Measurements from ENCODE around the gene CADPS2. TPM values are rescaled to one million over a fixed set of nuclear protein-coding genes. Genes with fewer than 3 reads are reported as not detected.

CADPS2 gene
- total and polyA plus RNA-seq, 9 donors = 4.4 to 11.3 (median 7.4) TPM

GRCh38 chr7:122485856-122486255 lies 400.4 kb downstream of the CADPS2 start:
- no peaks in the 10 kb centered on the region for H3K4me1 ChIP-seq (ENCODE audit: control insufficient read depth, insufficient read depth, low read length)
- no peaks in the 10 kb centered on the region for H3K27me3 ChIP-seq (ENCODE audit: control insufficient read depth, insufficient read depth, low read length)
- no peak for DNase-seq
- H3K4me3 ChIP-seq (ENCODE audit: low read length) = no peak overlapping the region
- no peaks in the 10 kb centered on the region for H3K36me3 ChIP-seq (ENCODE audit: control insufficient read depth, insufficient read depth, low read length)
- no peak overlapping the region for H3K27ac ChIP-seq (ENCODE audit: low read length)
- no peaks in the 10 kb centered on the region for H3K9me3 ChIP-seq (replicated peaks; ENCODE audit: control insufficient read depth, low read depth, low read length)

- Histone ChIP-seq H3K9me3 (replicated peaks; ENCODE audit: control insufficient read depth, low read depth, low read length) (no peaks in the 10 kb centered on the region), H3K27me3 (ENCODE audit: control insufficient read depth, insufficient read depth, low read length) (no peaks in the 10 kb centered on the region), H3K36me3 (ENCODE audit: control insufficient read depth, insufficient read depth, low read length) (no peaks in the 10 kb centered on the region), H3K4me1 (ENCODE audit: control insufficient read depth, insufficient read depth, low read length) (no peaks in the 10 kb centered on the region), H3K4me3 (ENCODE audit: low read length) (no peak overlapping the region), H3K27ac (ENCODE audit: low read length) (no peak overlapping the region)
- 75% methylated on average over 2 of the region's 4 CpGs for WGBS (ENCODE audit: insufficient coverage)
- DNase-seq = no peak
These were observed 404.0 kb downstream of the CADPS2 start for GRCh38 chr7:122482212-122482611.

GRCh38 chr7:122470859-122471258 lies 415.4 kb downstream of the CADPS2 start:
- no peak for DNase-seq
- H3K4me1 ChIP-seq (ENCODE audit: control insufficient read depth, insufficient read depth, low read length) = no peaks in the 10 kb centered on the region
- no CpG with 5 or more reads among the region's 3 CpGs for WGBS (ENCODE audit: insufficient coverage)

GRCh38 chr7:122468945-122469344 lies 417.3 kb downstream of the CADPS2 start:
- Histone ChIP-seq H3K9me3 (replicated peaks; ENCODE audit: control insufficient read depth, low read depth, low read length) (no peaks in the 10 kb centered on the region), H3K4me3 (ENCODE audit: low read length) (no peak overlapping the region), H3K27ac (ENCODE audit: low read length) (no peak overlapping the region), H3K27me3 (ENCODE audit: control insufficient read depth, insufficient read depth, low read length) (no peaks in the 10 kb centered on the region), H3K36me3 (ENCODE audit: control insufficient read depth, insufficient read depth, low read length) (no peaks in the 10 kb centered on the region), H3K4me1 (ENCODE audit: control insufficient read depth, insufficient read depth, low read length) (no peaks in the 10 kb centered on the region)
- WGBS (ENCODE audit: insufficient coverage) = no CpG with 5 or more reads among the region's 2 CpGs
- no peak for DNase-seq

More at GRCh38 chr7:122470859-122471258, 415.4 kb downstream of the CADPS2 start:
- no peaks in the 10 kb centered on the region for H3K36me3 ChIP-seq (ENCODE audit: control insufficient read depth, insufficient read depth, low read length)
- H3K4me3 ChIP-seq (ENCODE audit: low read length) = no peak overlapping the region
- H3K27ac ChIP-seq (ENCODE audit: low read length) = no peak overlapping the region
- H3K27me3 ChIP-seq (ENCODE audit: control insufficient read depth, insufficient read depth, low read length) = no peaks in the 10 kb centered on the region
- H3K9me3 ChIP-seq (replicated peaks; ENCODE audit: control insufficient read depth, low read depth, low read length) = no peaks in the 10 kb centered on the region

- H3K9me3 ChIP-seq (replicated peaks; ENCODE audit: control insufficient read depth, low read depth, low read length) = no peaks in the 10 kb centered on the region
- H3K27ac ChIP-seq (ENCODE audit: low read length) = no peak overlapping the region
- H3K36me3 ChIP-seq (ENCODE audit: control insufficient read depth, insufficient read depth, low read length) = no peaks in the 10 kb centered on the region
- no peak overlapping the region for H3K4me3 ChIP-seq (ENCODE audit: low read length)
- H3K27me3 ChIP-seq (ENCODE audit: control insufficient read depth, insufficient read depth, low read length) = no peaks in the 10 kb centered on the region
- WGBS (ENCODE audit: insufficient coverage) = no CpG with 5 or more reads among the region's 4 CpGs
- no peak for DNase-seq
- H3K4me1 ChIP-seq (ENCODE audit: control insufficient read depth, insufficient read depth, low read length) = no peaks in the 10 kb centered on the region
These were observed 418.4 kb downstream of the CADPS2 start for GRCh38 chr7:122467661-122468449.

GRCh38 chr7:122465296-122465695 lies 421.0 kb downstream of the CADPS2 start:
- H3K9me3 ChIP-seq (replicated peaks; ENCODE audit: control insufficient read depth, low read depth, low read length) = no peaks in the 10 kb centered on the region
- no peak for DNase-seq
- no peaks in the 10 kb centered on the region for H3K4me1 ChIP-seq (ENCODE audit: control insufficient read depth, insufficient read depth, low read length)
- 76% methylated on average over 3 of the region's 7 CpGs for WGBS (ENCODE audit: insufficient coverage)
- H3K36me3 ChIP-seq (ENCODE audit: control insufficient read depth, insufficient read depth, low read length) = no peaks in the 10 kb centered on the region
- no peaks in the 10 kb centered on the region for H3K27me3 ChIP-seq (ENCODE audit: control insufficient read depth, insufficient read depth, low read length)
- no peak overlapping the region for H3K4me3 ChIP-seq (ENCODE audit: low read length)
- H3K27ac ChIP-seq (ENCODE audit: low read length) = no peak overlapping the region

GRCh38 chr7:122463631-122464030 lies 422.6 kb downstream of the CADPS2 start:
- Histone ChIP-seq H3K9me3 (replicated peaks; ENCODE audit: control insufficient read depth, low read depth, low read length) (no peaks in the 10 kb centered on the region), H3K4me3 (ENCODE audit: low read length) (no peak overlapping the region), H3K27me3 (ENCODE audit: control insufficient read depth, insufficient read depth, low read length) (no peaks in the 10 kb centered on the region), H3K36me3 (ENCODE audit: control insufficient read depth, insufficient read depth, low read length) (no peaks in the 10 kb centered on the region), H3K4me1 (ENCODE audit: control insufficient read depth, insufficient read depth, low read length) (no peaks in the 10 kb centered on the region), H3K27ac (ENCODE audit: low read length) (no peak overlapping the region)
- no CpG with 5 or more reads among the region's 1 CpG for WGBS (ENCODE audit: insufficient coverage)
- DNase-seq = no peak

GRCh38 chr7:122460936-122461335 lies 425.3 kb downstream of the CADPS2 start:
- H3K27me3 ChIP-seq (ENCODE audit: control insufficient read depth, insufficient read depth, low read length) = no peaks in the 10 kb centered on the region
- no peaks in the 10 kb centered on the region for H3K4me1 ChIP-seq (ENCODE audit: control insufficient read depth, insufficient read depth, low read length)
- no peaks in the 10 kb centered on the region for H3K36me3 ChIP-seq (ENCODE audit: control insufficient read depth, insufficient read depth, low read length)
- H3K9me3 ChIP-seq (replicated peaks; ENCODE audit: control insufficient read depth, low read depth, low read length) = no peaks in the 10 kb centered on the region
- DNase-seq = no peak
- no peak overlapping the region for H3K27ac ChIP-seq (ENCODE audit: low read length)
- WGBS (ENCODE audit: insufficient coverage) = no CpG with 5 or more reads among the region's 2 CpGs
- no peak overlapping the region for H3K4me3 ChIP-seq (ENCODE audit: low read length)

GRCh38 chr7:122457969-122458368 lies 428.3 kb downstream of the CADPS2 start:
- Histone ChIP-seq H3K4me3 (ENCODE audit: low read length) (no peak overlapping the region), H3K36me3 (ENCODE audit: control insufficient read depth, insufficient read depth, low read length) (no peaks in the 10 kb centered on the region), H3K27me3 (ENCODE audit: control insufficient read depth, insufficient read depth, low read length) (no peaks in the 10 kb centered on the region), H3K27ac (ENCODE audit: low read length) (no peak overlapping the region), H3K9me3 (replicated peaks; ENCODE audit: control insufficient read depth, low read depth, low read length) (no peaks in the 10 kb centered on the region), H3K4me1 (ENCODE audit: control insufficient read depth, insufficient read depth, low read length) (no peaks in the 10 kb centered on the region)
- no CpG with 5 or more reads among the region's 3 CpGs for WGBS (ENCODE audit: insufficient coverage)
- no peak for DNase-seq

GRCh38 chr7:122457325-122457724 lies 428.9 kb downstream of the CADPS2 start:
- Histone ChIP-seq H3K27ac (ENCODE audit: low read length) (no peak overlapping the region), H3K9me3 (replicated peaks; ENCODE audit: control insufficient read depth, low read depth, low read length) (no peaks in the 10 kb centered on the region), H3K4me1 (ENCODE audit: control insufficient read depth, insufficient read depth, low read length) (no peaks in the 10 kb centered on the region), H3K27me3 (ENCODE audit: control insufficient read depth, insufficient read depth, low read length) (no peaks in the 10 kb centered on the region), H3K4me3 (ENCODE audit: low read length) (no peak overlapping the region), H3K36me3 (ENCODE audit: control insufficient read depth, insufficient read depth, low read length) (no peaks in the 10 kb centered on the region)
- no CpG with 5 or more reads among the region's 3 CpGs for WGBS (ENCODE audit: insufficient coverage)
- no peak for DNase-seq
